HCT116 (cell line): ENCODE results near the gene GTF2H3. TPM values are rescaled to one million over a fixed set of nuclear protein-coding genes. Genes with fewer than 3 reads are reported as not detected.

Experiments used
- ATAC-seq: fragments of 200-7000 bp; cut with Tn5 transposase; 2 replicates; pipeline ENCODE4 v1.9.1; 2020; ENCODE audit warnings: mild to moderate bottlenecking, moderate library complexity
- BruUV-seq: library from RNA; stranded (reverse); fragments of 400-500 nt; replicated peaks from 2 replicates; lab custom pipeline; 2021; lab: Mats Ljungman, UMichigan
- CTCF ChIA-PET: fragments of 300-600 bp; sonication (Branson Sonifier 250); formaldehyde crosslinking; loops from one replicate; lab custom pipeline; 2021; ENCODE audit warnings: antibody characterized with exemption; lab: Charles Lee
- POLR2A ChIA-PET: fragments of 300-600, 350-600 bp; sonication (Branson Sonifier 250); formaldehyde crosslinking; loops from one replicate; lab custom pipeline; 2021; ENCODE audit warnings: antibody characterized with exemption; lab: Charles Lee
- RAD21 ChIA-PET, 2 experiments: fragments of 300-600 bp; sonication (Branson Sonifier 250); formaldehyde crosslinking; loops; one replicate each; lab custom pipeline; 2023; ENCODE audit warnings: low total read pairs in 2 of 2; ENCODE audit not compliant: uncharacterized antibody in 2 of 2, unreplicated experiment in 2 of 2, low non-redundant PET in 1 of 2; lab: Charles Lee
- DNase-seq: peaks from one replicate; pipeline ENCODE4 v3.0.0-alpha.2; 2010; ENCODE audit warnings: low read depth, low spot score
- H2AFZ ChIP-seq: fragments of 200-600 bp; shearing (Covaris generic), sonication (generic); 2 replicates; pipeline ENCODE4 v1.6.1; 2017; ENCODE audit warnings: low read depth, mixed run types, mixed read lengths, antibody characterized with exemption, low read length; ENCODE audit not compliant: poor library complexity, severe bottlenecking
- H3K27ac ChIP-seq: 2 replicates; pipeline ENCODE4 v1.5.1; 2012; ENCODE audit warnings: low read depth, low read length
- H3K27me3 ChIP-seq: fragments of 200-600 bp; sonication (generic); 2 replicates; pipeline ENCODE4 v1.6.1; 2016; ENCODE audit warnings: mixed run types, low read length, mixed read lengths; ENCODE audit not compliant: insufficient read depth
- H3K36me3 ChIP-seq, 2 experiments: fragments of 200-500 bp in 1 of 2; fragments of 200-600 bp in 1 of 2; sonication (Bioruptor generic) in 1 of 2; sonication (generic) in 1 of 2; 2 replicates each; pipeline versions ENCODE4 v1.5.1 to v1.6.1; 2014 to 2016; ENCODE audit warnings: low read length in 2 of 2, inconsistent platforms in 1 of 2, mixed read lengths in 1 of 2, mixed run types in 1 of 2; ENCODE audit not compliant: insufficient read depth in 2 of 2, control insufficient read depth in 1 of 2
- H3K4me1 ChIP-seq, 2 experiments: fragments of 200-600 bp in 1 of 2; sonication (generic) in 1 of 2; 2 replicates each; pipeline versions ENCODE4 v1.5.1 to v1.6.1; 2012 to 2017; ENCODE audit warnings: low read length in 2 of 2, inconsistent platforms in 1 of 2, mild to moderate bottlenecking in 1 of 2, mixed read lengths in 1 of 2, mixed run types in 1 of 2, moderate library complexity in 1 of 2; ENCODE audit not compliant: insufficient read depth in 2 of 2, control insufficient read depth in 1 of 2
- H3K4me2 ChIP-seq: fragments of 200-600 bp; sonication (generic); 2 replicates; pipeline ENCODE4 v1.6.1; 2017; ENCODE audit warnings: mixed run types, low read length, mixed read lengths
- H3K4me3 ChIP-seq, 2 experiments: fragments of 200-600 bp in 1 of 2; sonication (generic) in 1 of 2; replicated peaks in 1 of 2; 2 replicates each; pipeline ENCODE4 v1.5.1; 2011 to 2016; ENCODE audit warnings: low read length in 2 of 2, control low read depth in 1 of 2, low read depth in 1 of 2, mild to moderate bottlenecking in 1 of 2, mixed read lengths in 1 of 2, mixed run types in 1 of 2
- H3K79me2 ChIP-seq: fragments of 200-600 bp; sonication (generic); 2 replicates; pipeline ENCODE4 v1.6.1; 2017; ENCODE audit warnings: mild to moderate bottlenecking, mixed run types, low read length, moderate library complexity, mixed read lengths; ENCODE audit not compliant: insufficient read depth
- H3K9ac ChIP-seq: fragments of 200-600 bp; sonication (generic); 2 replicates; pipeline ENCODE4 v1.6.1; 2016; ENCODE audit warnings: low read length, mixed read lengths
- H3K9me2 ChIP-seq: fragments of 200-600 bp; sonication (generic), shearing (Covaris generic); 2 replicates; pipeline ENCODE4 v1.6.1; 2017; ENCODE audit warnings: mixed run types, mild to moderate bottlenecking, moderate library complexity; ENCODE audit not compliant: insufficient read depth
- H3K9me3 ChIP-seq, 2 experiments: fragments of 200-500 bp in 1 of 2; fragments of 200-600 bp in 1 of 2; sonication (Bioruptor generic) in 1 of 2; sonication (generic) in 1 of 2; 2 replicates each; pipeline ENCODE4 v1.6.1; 2014 to 2017; ENCODE audit warnings: low read length in 2 of 2, mixed read lengths in 2 of 2, inconsistent platforms in 1 of 2, low read depth in 1 of 2, mild to moderate bottlenecking in 1 of 2, mixed run types in 1 of 2, moderate library complexity in 1 of 2; ENCODE audit not compliant: control insufficient read depth in 1 of 2, insufficient read depth in 1 of 2
- H4K20me1 ChIP-seq: fragments of 200-600 bp; sonication (generic), shearing (Covaris generic); 2 replicates; pipeline ENCODE4 v1.6.1; 2017; ENCODE audit warnings: mixed run types, mild to moderate bottlenecking, moderate library complexity; ENCODE audit not compliant: insufficient read depth
- ATF3 ChIP-seq: IDR thresholded peaks from 2 replicates; pipeline ENCODE4 v1.6.1; 2012
- CEBPB ChIP-seq: IDR thresholded peaks from 2 replicates; pipeline ENCODE4 v1.6.1; 2012; ENCODE audit warnings: low read depth
- EGR1 ChIP-seq: IDR thresholded peaks from 2 replicates; pipeline ENCODE4 v1.6.1; 2012; ENCODE audit warnings: low read depth
- ELF1 ChIP-seq: IDR thresholded peaks from 2 replicates; pipeline ENCODE4 v1.6.1; 2012; ENCODE audit warnings: low read depth, borderline replicate concordance
- EZH2 ChIP-seq: fragments of 200-600 bp; sonication (generic); IDR thresholded peaks from 2 replicates; pipeline ENCODE4 v1.6.1; 2017; ENCODE audit warnings: antibody characterized with exemption, mixed run types
- EZH2phosphoT487 ChIP-seq: fragments of 200-600 bp; IDR thresholded peaks from 2 replicates; pipeline ENCODE4 v1.6.1; 2018; ENCODE audit warnings: antibody characterized with exemption, borderline replicate concordance
- FOSL1 ChIP-seq: IDR thresholded peaks from 2 replicates; pipeline ENCODE4 v1.6.1; 2012; ENCODE audit warnings: low read depth
- MAX ChIP-seq: IDR thresholded peaks from 2 replicates; pipeline ENCODE4 v1.6.1; 2012
- POLR2A ChIP-seq: IDR thresholded peaks from 2 replicates; pipeline ENCODE4 v1.7.0; 2011; ENCODE audit warnings: borderline replicate concordance; ENCODE audit not compliant: insufficient read depth, insufficient read length; ENCODE audit errors: extremely low read depth
- RAD21 ChIP-seq: IDR thresholded peaks from 2 replicates; pipeline ENCODE4 v1.6.1; 2012; ENCODE audit warnings: low read depth, mild to moderate bottlenecking
- SIN3A ChIP-seq: IDR thresholded peaks from 2 replicates; pipeline ENCODE4 v1.6.1; 2012; ENCODE audit warnings: low read depth
- SP1 ChIP-seq: IDR thresholded peaks from 2 replicates; pipeline ENCODE4 v1.6.1; 2012; ENCODE audit warnings: low read depth
- SRF ChIP-seq: IDR thresholded peaks from 2 replicates; pipeline ENCODE4 v1.6.1; 2012; ENCODE audit warnings: low read depth
- TCF7L2 ChIP-seq: IDR thresholded peaks from 2 replicates; pipeline ENCODE4 v1.7.0; 2011; ENCODE audit warnings: borderline replicate concordance, inconsistent platforms; ENCODE audit not compliant: insufficient read depth, insufficient read length; ENCODE audit errors: extremely low read depth
- YY1 ChIP-seq: IDR thresholded peaks from 2 replicates; pipeline ENCODE4 v1.6.1; 2011; ENCODE audit warnings: low read length, low read depth, moderate library complexity, mild to moderate bottlenecking; ENCODE audit not compliant: insufficient replicate concordance; ENCODE audit errors: extremely low read depth
- ZBTB33 ChIP-seq: IDR thresholded peaks from 2 replicates; pipeline ENCODE4 v1.6.1; 2011; ENCODE audit warnings: mild to moderate bottlenecking, low read length, moderate library complexity; ENCODE audit not compliant: insufficient replicate concordance; ENCODE audit errors: extremely low read depth
- ZFX ChIP-seq: fragments of 450-650 bp; IDR thresholded peaks from 2 replicates; pipeline ENCODE4 v1.6.1; 2017
- ZNF274 ChIP-seq: fragments of 200-500 bp; sonication (Bioruptor generic); IDR thresholded peaks from 2 replicates; pipeline ENCODE4 v1.6.1; 2014; ENCODE audit warnings: mild to moderate bottlenecking, low read depth, low read length, inconsistent platforms
- intact Hi-C: fragments of 100-400 bp; cut with micrococcal nuclease; formaldehyde crosslinking; loops from 2 replicates; pipeline ENCODE4 v1.10.0; 2022
- total RNA-seq: library from RNA; stranded (reverse); gene quantifications from one replicate; pipeline ENCODE4 v1.2.1, GENCODE V29; 2021; ENCODE audit not compliant: unreplicated experiment

Gene GTF2H3
- total RNA-seq, 1 experiment from 2014 or later: 94.0 TPM

- H3K27me3 ChIP-seq: no peaks in the 10 kb centered on the region
- BruUV-seq: TSS peak; percentile 89
- peak overlapping the region; percentile 65 for H3K27ac ChIP-seq
- intact Hi-C loops: loop anchor here (5.0 kb wide), 1 partner anchor 338 kb away; the partner anchor contains the start of genes CCDC92 and ZNF664
- TF ChIP-seq FOSL1 (no peak), ZFX (peak; percentile 56), EZH2 (no peak), TCF7L2 (no peak), EGR1 (no peak), SP1 (no peak)
- no peak for DNase-seq
- peak overlapping the region; percentile 98 for H3K4me2 ChIP-seq
- peak overlapping the region; percentile 72 to 73 for H3K4me3 ChIP-seq
- no peak overlapping the region for H2AFZ ChIP-seq
- H3K79me2 ChIP-seq: peaks cover 78% of the 10 kb centered on the region
- no peaks in the 10 kb centered on the region for H4K20me1 ChIP-seq
- peak; percentile 23 for ATAC-seq
- H3K36me3 ChIP-seq: peaks cover 18 to 19% of the 10 kb centered on the region in 2 experiments
- H3K9ac ChIP-seq: peak overlapping the region; percentile 88
- CTCF ChIA-PET: no interaction called here
- RAD21 ChIA-PET: no interaction called here
- no peaks in the 10 kb centered on the region for H3K9me2 ChIP-seq
- H3K9me3 ChIP-seq: no peaks in the 10 kb centered on the region
- peaks cover 9 to 12% of the 10 kb centered on the region in 2 experiments for H3K4me1 ChIP-seq
- POLR2A ChIA-PET: interaction anchor here (1.1 kb wide), 1 partner anchor 44 kb away, joined by 3 read pairs; no protein-coding TSS in a partner anchor
Measured at GRCh38 chr12:123634142-123634561, 523 bp downstream of the GTF2H3 start.

GRCh38 chr12:123643911-123644310, 10.3 kb downstream of the GTF2H3 start:
- H3K4me1 ChIP-seq: no peaks in the 10 kb centered on the region
- no peak overlapping the region for H3K9ac ChIP-seq
- H2AFZ ChIP-seq: no peak overlapping the region
- ChIA-PET CTCF (no interaction called here), RAD21 (no interaction called here), POLR2A (no interaction called here)
- intact Hi-C loops: no loop called here
- no peaks in the 10 kb centered on the region for H4K20me1 ChIP-seq
- H3K4me2 ChIP-seq: no peak overlapping the region
- no peak overlapping the region for H3K4me3 ChIP-seq
- no peak for ATAC-seq
- peaks cover 65% of the 10 kb centered on the region for H3K79me2 ChIP-seq
- no peak overlapping the region for H3K27ac ChIP-seq
- no peak for DNase-seq
- no TSS peak for BruUV-seq
- no peaks in the 10 kb centered on the region for H3K9me2 ChIP-seq
- peaks cover 44 to 52% of the 10 kb centered on the region in 2 experiments; a peak in 3 of 4 replicates for H3K36me3 ChIP-seq
- no peaks in the 10 kb centered on the region for H3K27me3 ChIP-seq
- no peaks in the 10 kb centered on the region for H3K9me3 ChIP-seq
- TF ChIP-seq SRF: no peak
- TF ChIP-seq CEBPB: no peak
- TF ChIP-seq EZH2: no peak
- no peak for TF ChIP-seq RAD21
- TF ChIP-seq ELF1: no peak
- no peak for TF ChIP-seq TCF7L2
- no peak for TF ChIP-seq ZFX
- TF ChIP-seq ATF3: no peak
- TF ChIP-seq ZBTB33: no peak
- no peak for TF ChIP-seq YY1
- TF ChIP-seq MAX: no peak
- TF ChIP-seq SP1: no peak
- TF ChIP-seq ZNF274: no peak
- no peak for TF ChIP-seq EGR1
- no peak for TF ChIP-seq SIN3A
- TF ChIP-seq EZH2phosphoT487: no peak
- TF ChIP-seq POLR2A: no peak
- no peak for TF ChIP-seq FOSL1
